H1 (cell line): ENCODE results near the gene CYP2W1.

ENCODE experiments used
- CHD2 ChIP-seq: IDR thresholded peaks from 2 replicates; pipeline ENCODE4 v1.6.1; 2012; ENCODE audit warnings: low read length, improper control_type of control experiment
- TAF1 ChIP-seq: IDR thresholded peaks from 2 replicates; pipeline ENCODE4 v1.6.1; 2011; ENCODE audit warnings: mild to moderate bottlenecking, low read depth, low read length
- TEAD4 ChIP-seq: IDR thresholded peaks from 2 replicates; pipeline ENCODE4 v1.6.1; 2012; ENCODE audit warnings: low read depth, low read length, inconsistent platforms, mixed read lengths
- TF ChIP-seq, protein P1 (sequence below), 3 experiments: IDR thresholded peaks; 1 replicate in 2 of 3; 2 replicates in 1 of 3; pipeline versions ENCODE4 v1.5.1 to v1.6.1; 2011; ENCODE audit warnings: low read length in 3 of 3, mild to moderate bottlenecking in 3 of 3, inconsistent platforms in 2 of 3, low read depth in 1 of 3, moderate library complexity in 1 of 3; ENCODE audit not compliant: insufficient read depth in 1 of 3; ENCODE audit errors: control extremely low read depth in 1 of 3
- TF ChIP-seq, protein P2 (sequence below): IDR thresholded peaks from 2 replicates; pipeline ENCODE4 v1.6.1; 2012; ENCODE audit warnings: low read length, inconsistent platforms

DNA sequence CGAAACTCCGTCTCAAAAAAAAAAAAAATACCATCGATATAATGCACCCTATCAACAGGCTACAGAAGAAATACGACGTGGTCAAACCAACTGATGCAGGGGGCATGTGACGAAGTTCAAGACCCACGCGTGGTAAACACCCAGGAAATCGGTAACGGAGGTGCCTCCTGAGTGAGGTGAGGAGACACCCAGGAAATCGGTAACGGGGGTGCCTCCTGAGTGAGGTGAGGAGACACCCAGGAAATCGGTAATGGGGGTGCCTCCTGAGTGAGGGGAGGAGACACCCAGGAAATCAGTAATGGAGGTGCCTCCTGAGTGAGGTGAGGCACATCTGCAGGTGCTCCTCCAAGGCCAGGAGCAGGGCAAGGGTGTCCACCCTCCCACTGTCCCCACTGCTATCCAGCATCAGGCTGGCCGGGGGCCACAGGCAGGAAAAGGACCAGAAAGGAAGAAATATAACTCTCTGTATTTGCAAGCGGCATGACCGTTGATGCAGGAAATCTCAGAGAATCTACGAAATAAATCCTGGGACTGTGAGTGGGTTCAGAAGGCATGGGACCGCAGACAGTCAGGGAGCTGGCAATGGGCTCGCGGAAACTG is 50.7 kb downstream of the CYP2W1 start:
- no peak for TF ChIP-seq TAF1
- TF ChIP-seq, protein P1, sequence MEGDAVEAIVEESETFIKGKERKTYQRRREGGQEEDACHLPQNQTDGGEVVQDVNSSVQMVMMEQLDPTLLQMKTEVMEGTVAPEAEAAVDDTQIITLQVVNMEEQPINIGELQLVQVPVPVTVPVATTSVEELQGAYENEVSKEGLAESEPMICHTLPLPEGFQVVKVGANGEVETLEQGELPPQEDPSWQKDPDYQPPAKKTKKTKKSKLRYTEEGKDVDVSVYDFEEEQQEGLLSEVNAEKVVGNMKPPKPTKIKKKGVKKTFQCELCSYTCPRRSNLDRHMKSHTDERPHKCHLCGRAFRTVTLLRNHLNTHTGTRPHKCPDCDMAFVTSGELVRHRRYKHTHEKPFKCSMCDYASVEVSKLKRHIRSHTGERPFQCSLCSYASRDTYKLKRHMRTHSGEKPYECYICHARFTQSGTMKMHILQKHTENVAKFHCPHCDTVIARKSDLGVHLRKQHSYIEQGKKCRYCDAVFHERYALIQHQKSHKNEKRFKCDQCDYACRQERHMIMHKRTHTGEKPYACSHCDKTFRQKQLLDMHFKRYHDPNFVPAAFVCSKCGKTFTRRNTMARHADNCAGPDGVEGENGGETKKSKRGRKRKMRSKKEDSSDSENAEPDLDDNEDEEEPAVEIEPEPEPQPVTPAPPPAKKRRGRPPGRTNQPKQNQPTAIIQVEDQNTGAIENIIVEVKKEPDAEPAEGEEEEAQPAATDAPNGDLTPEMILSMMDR (IDR thresholded peaks at IDR 0.05; ENCODE audit: control extremely low read depth in 1 of 3, insufficient read depth in 1 of 3, low read depth in 1 of 3, low read length in 3 of 3): no peak
- TF ChIP-seq, protein P2, sequence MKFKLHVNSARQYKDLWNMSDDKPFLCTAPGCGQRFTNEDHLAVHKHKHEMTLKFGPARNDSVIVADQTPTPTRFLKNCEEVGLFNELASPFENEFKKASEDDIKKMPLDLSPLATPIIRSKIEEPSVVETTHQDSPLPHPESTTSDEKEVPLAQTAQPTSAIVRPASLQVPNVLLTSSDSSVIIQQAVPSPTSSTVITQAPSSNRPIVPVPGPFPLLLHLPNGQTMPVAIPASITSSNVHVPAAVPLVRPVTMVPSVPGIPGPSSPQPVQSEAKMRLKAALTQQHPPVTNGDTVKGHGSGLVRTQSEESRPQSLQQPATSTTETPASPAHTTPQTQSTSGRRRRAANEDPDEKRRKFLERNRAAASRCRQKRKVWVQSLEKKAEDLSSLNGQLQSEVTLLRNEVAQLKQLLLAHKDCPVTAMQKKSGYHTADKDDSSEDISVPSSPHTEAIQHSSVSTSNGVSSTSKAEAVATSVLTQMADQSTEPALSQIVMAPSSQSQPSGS: no peak
- TF ChIP-seq TEAD4: no peak
- TF ChIP-seq CHD2: no peak
